WTC11 (cell line): ENCODE measurements around the gene PIK3CB.

ENCODE experiments used
- TF ChIP-seq, protein P1 (sequence below): fragments of 200-600 bp; IDR thresholded peaks from 2 replicates; pipeline ENCODE4 v1.8.0; 2022; ENCODE audit warnings: antibody characterized with exemption
- TF ChIP-seq, protein P2 (sequence below): sonication (generic); formaldehyde crosslinking; conservative IDR thresholded peaks from 2 replicates; pipeline ENCODE4 v1.8.1; 2022; ENCODE audit warnings: mild to moderate bottlenecking, missing genetic modification reagents

DNA sequence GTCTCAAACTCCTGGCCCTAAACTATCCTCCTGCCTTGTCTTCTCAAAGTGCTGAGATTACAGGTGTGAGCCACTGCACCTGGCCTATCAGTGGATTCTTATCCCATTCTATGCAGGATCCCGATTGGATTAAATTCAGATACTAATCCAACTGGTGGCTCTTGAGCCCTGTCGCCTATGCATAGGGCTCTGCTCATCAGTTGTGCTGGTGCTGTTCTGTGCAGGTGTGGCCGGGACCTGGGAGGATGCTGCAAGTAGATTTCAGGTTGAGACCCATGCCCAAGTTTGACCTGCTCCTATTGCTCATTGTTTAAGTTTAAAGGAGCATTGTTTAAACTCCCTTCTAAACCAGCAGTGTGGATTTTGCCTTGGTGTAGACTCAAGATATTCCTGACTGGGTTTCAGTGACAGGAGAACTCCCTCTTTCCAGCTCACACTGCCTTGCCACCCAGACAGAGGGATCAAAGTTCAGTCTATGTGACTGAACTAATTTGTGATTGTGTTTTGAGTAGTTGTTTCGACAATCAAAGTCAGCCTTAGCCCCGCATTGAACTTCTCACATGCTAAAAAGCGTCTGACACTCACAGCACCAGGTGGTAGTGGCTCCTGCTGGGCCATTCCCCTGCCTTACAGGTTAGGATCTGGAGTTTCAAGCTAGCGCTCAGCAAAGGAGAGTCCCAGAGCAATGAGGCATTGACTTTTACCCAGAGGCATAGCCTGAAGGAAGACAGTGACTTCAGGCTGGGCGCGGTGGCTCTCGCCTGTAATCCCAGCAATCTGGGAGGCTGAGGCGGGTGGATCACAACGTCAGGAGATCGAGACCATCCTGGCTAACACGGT, 45.0 kb upstream of the PIK3CB start:
- TF ChIP-seq, protein P1, sequence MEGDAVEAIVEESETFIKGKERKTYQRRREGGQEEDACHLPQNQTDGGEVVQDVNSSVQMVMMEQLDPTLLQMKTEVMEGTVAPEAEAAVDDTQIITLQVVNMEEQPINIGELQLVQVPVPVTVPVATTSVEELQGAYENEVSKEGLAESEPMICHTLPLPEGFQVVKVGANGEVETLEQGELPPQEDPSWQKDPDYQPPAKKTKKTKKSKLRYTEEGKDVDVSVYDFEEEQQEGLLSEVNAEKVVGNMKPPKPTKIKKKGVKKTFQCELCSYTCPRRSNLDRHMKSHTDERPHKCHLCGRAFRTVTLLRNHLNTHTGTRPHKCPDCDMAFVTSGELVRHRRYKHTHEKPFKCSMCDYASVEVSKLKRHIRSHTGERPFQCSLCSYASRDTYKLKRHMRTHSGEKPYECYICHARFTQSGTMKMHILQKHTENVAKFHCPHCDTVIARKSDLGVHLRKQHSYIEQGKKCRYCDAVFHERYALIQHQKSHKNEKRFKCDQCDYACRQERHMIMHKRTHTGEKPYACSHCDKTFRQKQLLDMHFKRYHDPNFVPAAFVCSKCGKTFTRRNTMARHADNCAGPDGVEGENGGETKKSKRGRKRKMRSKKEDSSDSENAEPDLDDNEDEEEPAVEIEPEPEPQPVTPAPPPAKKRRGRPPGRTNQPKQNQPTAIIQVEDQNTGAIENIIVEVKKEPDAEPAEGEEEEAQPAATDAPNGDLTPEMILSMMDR: no peak
- TF ChIP-seq, protein P2, sequence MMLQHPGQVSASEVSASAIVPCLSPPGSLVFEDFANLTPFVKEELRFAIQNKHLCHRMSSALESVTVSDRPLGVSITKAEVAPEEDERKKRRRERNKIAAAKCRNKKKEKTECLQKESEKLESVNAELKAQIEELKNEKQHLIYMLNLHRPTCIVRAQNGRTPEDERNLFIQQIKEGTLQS (CRISPR knock-in tag): no peak
